Measurements from ENCODE around the gene ANO1.

ANO1 gene

GRCh38 chr11:70118642-70119041 lies 40.5 kb downstream of the ANO1 start:
- no peak for DNase-seq

- no peak for DNase-seq
Measured at GRCh38 chr11:70119502-70119901, 41.4 kb downstream of the ANO1 start.

- no peak for DNase-seq
Measured at GRCh38 chr11:70120674-70121073, 42.6 kb downstream of the ANO1 start.

- no peak for DNase-seq
Measured at GRCh38 chr11:70122490-70123198, 44.5 kb downstream of the ANO1 start.

GRCh38 chr11:70123711-70124110 lies 45.6 kb downstream of the ANO1 start:
- no peak for DNase-seq

- no peak for DNase-seq
Measured at GRCh38 chr11:70124321-70125000, 46.3 kb downstream of the ANO1 start.

GRCh38 chr11:70126494-70126893 lies 48.4 kb downstream of the ANO1 start:
- no peak for DNase-seq

GRCh38 chr11:70127653-70128434 lies 49.7 kb downstream of the ANO1 start:
- DNase-seq = no peak

- no peak for DNase-seq
Measured at GRCh38 chr11:70128435-70128906, 50.4 kb downstream of the ANO1 start.

- no peak for DNase-seq
Measured at GRCh38 chr11:70129051-70129592, 51.0 kb downstream of the ANO1 start.

- DNase-seq = no peak
Measured at GRCh38 chr11:70130636-70131035, 52.5 kb downstream of the ANO1 start.

GRCh38 chr11:70131606-70132190 lies 53.6 kb downstream of the ANO1 start:
- no peak for DNase-seq

- DNase-seq = no peak
Measured at GRCh38 chr11:70132641-70133040, 54.5 kb downstream of the ANO1 start.

GRCh38 chr11:70133771-70134335 lies 55.7 kb downstream of the ANO1 start:
- no peak for DNase-seq

- DNase-seq = no peak
Measured at GRCh38 chr11:70134490-70134889, 56.4 kb downstream of the ANO1 start.

GRCh38 chr11:70135142-70135541 lies 57.0 kb downstream of the ANO1 start:
- no peak for DNase-seq

GRCh38 chr11:70135625-70136059 lies 57.5 kb downstream of the ANO1 start:
- no peak for DNase-seq

- no peak for DNase-seq
Measured at GRCh38 chr11:70137383-70137782, 59.3 kb downstream of the ANO1 start.

- no peak for DNase-seq
Measured at GRCh38 chr11:70138403-70138802, 60.3 kb downstream of the ANO1 start.

- DNase-seq = no peak
Measured at GRCh38 chr11:70139785-70140410, 61.8 kb downstream of the ANO1 start.

- DNase-seq = no peak
Measured at GRCh38 chr11:70140711-70141485, 62.8 kb downstream of the ANO1 start.
